ENCODE results near the gene CYREN. TPM values are rescaled to one million over a fixed set of nuclear protein-coding genes. Genes with fewer than 3 reads are reported as not detected.

The CYREN gene
- total and polyA plus RNA-seq, 9 of the 15 experiments (the other 6 are each of a cell fraction or from before 2014, with no cell fraction given) = 13.9 to 108 (median 88.8) TPM

- TF ChIP-seq EZH2 (IDR thresholded peaks at IDR 0.05; ENCODE audit: borderline replicate concordance, low read depth, low read length) (no peak), SRSF3 (IDR thresholded peaks at IDR 0.05; ENCODE audit: insufficient read depth, low read length) (no peak), DACH1 (IDR thresholded peaks at IDR 0.05; ENCODE audit: partially characterized antibody) (no peak)
These were observed 45.2 kb upstream of the CYREN start (continued) for GRCh38 chr7:135215698-135216097.

DNA sequence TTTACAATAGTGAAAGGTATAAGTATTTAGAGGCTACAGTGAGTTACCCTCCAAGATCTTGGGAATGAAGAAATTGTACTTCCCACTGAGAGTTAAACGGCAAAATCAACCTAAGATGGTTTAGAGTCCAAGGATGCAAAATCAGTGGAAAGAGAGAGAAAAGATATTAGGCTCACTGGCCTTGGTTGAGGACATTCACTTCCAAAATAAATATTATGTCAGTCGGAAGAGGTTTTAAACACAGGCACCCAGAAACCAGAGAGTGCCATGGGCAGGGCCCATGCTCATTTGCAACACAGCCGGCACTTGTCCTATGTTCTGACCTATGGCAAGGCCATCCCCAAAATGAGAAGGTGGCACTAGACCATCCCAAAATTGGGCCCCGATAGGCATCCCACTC is 44.7 kb upstream of the CYREN start:
- no peaks in the 10 kb centered on the region for H3K9me1 ChIP-seq (ENCODE audit: control insufficient read depth, insufficient read depth, low read length)
- H3K27ac ChIP-seq (ENCODE audit: extremely low read depth, low read depth, low read length) = no peak overlapping the region
- intact Hi-C loops (cut with micrococcal nuclease) (no loop called here), in situ Hi-C loops (cut with MboI) (no loop called here)
- peaks cover 9 to 10% of the 10 kb centered on the region in 2 experiments; a peak in 4 of 5 replicates for H3K4me1 ChIP-seq (replicated peaks in 1 of 2; ENCODE audit: control insufficient read depth in 2 of 2, insufficient read depth in 2 of 2, low read length in 2 of 2)
- no peak overlapping the region for H3K9ac ChIP-seq (ENCODE audit: insufficient read depth in 1 of 2, low read depth in 2 of 2, low read length in 2 of 2)
- WGBS (ENCODE audit: insufficient coverage, low coverage, missing lambda C conversion rate) = 26% methylated on average over 4 of the region's 4 CpGs
- no TSS peak for BruUV-seq (replicated peaks)
- CTCF ChIA-PET (ENCODE audit: low intra/inter-chr PET ratio) = no interaction called here
- no peaks in the 10 kb centered on the region for H3K36me3 ChIP-seq (ENCODE audit: control insufficient read depth, insufficient read depth, low read length)
- H3K4me2 ChIP-seq (ENCODE audit: insufficient read depth, low read length) = no peak overlapping the region
- H3K9me3 ChIP-seq (replicated peaks; ENCODE audit: control insufficient read depth, insufficient read depth, low read depth, low read length) = no peaks in the 10 kb centered on the region
- no peak overlapping the region for H2AFZ ChIP-seq (ENCODE audit: low read depth, low read length)
- DNase-seq (ENCODE audit: extremely low read depth in 1 of 4, low spot score in 3 of 4) (no peak), FAIRE-seq (no peak), ATAC-seq (no peak)
- TF ChIP-seq RFX7 (CRISPR knock-in tag; IDR thresholded peaks at IDR 0.05) = no peak
- no peak for TF ChIP-seq ZNF197 (CRISPR knock-in tag; IDR thresholded peaks at IDR 0.05; ENCODE audit: low read depth)
- no peak for TF ChIP-seq NFXL1 (CRISPR knock-in tag; IDR thresholded peaks at IDR 0.05)
- no peak for TF ChIP-seq ZNF436 (CRISPR knock-in tag; IDR thresholded peaks at IDR 0.05)
- TF ChIP-seq PHF8 (IDR thresholded peaks at IDR 0.05; ENCODE audit: borderline replicate concordance, low read length) = no peak
- no peak for TF ChIP-seq TCF7L2 (IDR thresholded peaks at IDR 0.05; ENCODE audit: low read depth, low read length)
- no peak for TF ChIP-seq MCM2 (IDR thresholded peaks at IDR 0.05; ENCODE audit: low read depth)
- TF ChIP-seq STAT5A (IDR thresholded peaks at IDR 0.05; ENCODE audit: borderline replicate concordance, low read length) = no peak
- TF ChIP-seq ZNF717 (CRISPR knock-in tag; IDR thresholded peaks at IDR 0.05) = no peak
- TF ChIP-seq, protein P1, sequence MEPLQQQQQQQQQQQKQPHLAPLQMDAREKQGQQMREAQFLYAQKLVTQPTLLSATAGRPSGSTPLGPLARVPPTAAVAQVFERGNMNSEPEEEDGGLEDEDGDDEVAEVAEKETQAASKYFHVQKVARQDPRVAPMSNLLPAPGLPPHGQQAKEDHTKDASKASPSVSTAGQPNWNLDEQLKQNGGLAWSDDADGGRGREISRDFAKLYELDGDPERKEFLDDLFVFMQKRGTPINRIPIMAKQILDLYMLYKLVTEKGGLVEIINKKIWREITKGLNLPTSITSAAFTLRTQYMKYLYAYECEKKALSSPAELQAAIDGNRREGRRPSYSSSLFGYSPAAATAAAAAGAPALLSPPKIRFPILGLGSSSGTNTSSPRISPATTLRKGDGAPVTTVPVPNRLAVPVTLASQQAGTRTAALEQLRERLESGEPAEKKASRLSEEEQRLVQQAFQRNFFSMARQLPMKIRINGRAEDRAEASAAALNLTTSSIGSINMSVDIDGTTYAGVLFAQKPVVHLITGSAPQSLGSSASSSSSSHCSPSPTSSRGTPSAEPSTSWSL (CRISPR knock-in tag; IDR thresholded peaks at IDR 0.05; ENCODE audit: borderline replicate concordance) = no peak
- TF ChIP-seq FOXK1 (CRISPR knock-in tag; IDR thresholded peaks at IDR 0.05; ENCODE audit: borderline replicate concordance) = no peak
- no peak for TF ChIP-seq ZNF263 (CRISPR knock-in tag; IDR thresholded peaks at IDR 0.05; ENCODE audit: borderline replicate concordance)
- TF ChIP-seq TAF9B (IDR thresholded peaks at IDR 0.05; ENCODE audit: partially characterized antibody) = no peak
- TF ChIP-seq CCAR2 (IDR thresholded peaks at IDR 0.05; ENCODE audit: low read depth, low read length) = no peak
- TF ChIP-seq, protein P2, sequence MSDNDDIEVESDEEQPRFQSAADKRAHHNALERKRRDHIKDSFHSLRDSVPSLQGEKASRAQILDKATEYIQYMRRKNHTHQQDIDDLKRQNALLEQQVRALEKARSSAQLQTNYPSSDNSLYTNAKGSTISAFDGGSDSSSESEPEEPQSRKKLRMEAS (CRISPR knock-in tag; IDR thresholded peaks at IDR 0.05) = no peak
- no peak for TF ChIP-seq MNT (conservative IDR thresholded peaks at IDR 0.05)
- no peak for TF ChIP-seq MEF2D (tag; conservative IDR thresholded peaks at IDR 0.05; ENCODE audit: low read depth)
- no peak for TF ChIP-seq ARNT (IDR thresholded peaks at IDR 0.05)
- no peaks in the 10 kb centered on the region for H3K79me2 ChIP-seq (ENCODE audit: control insufficient read depth, insufficient read depth, low read length)
- H3K4me3 ChIP-seq = no peak overlapping the region
- H3K27me3 ChIP-seq (ENCODE audit: control insufficient read depth in 2 of 2, insufficient read depth in 2 of 2, low read length in 2 of 2) = peaks cover 8 to 9% of the 10 kb centered on the region in 2 experiments; a peak in 3 of 5 replicates
- POLR2A ChIA-PET = no interaction called here
- H4K20me1 ChIP-seq (replicated peaks; ENCODE audit: control insufficient read depth, insufficient read depth, low read length) = no peaks in the 10 kb centered on the region
